Measurements from ENCODE around the gene COX7A1. TPM values are rescaled to one million over a fixed set of nuclear protein-coding genes. Genes with fewer than 3 reads are reported as not detected.

Gene COX7A1
- total RNA-seq, 1 donor = 8.3 TPM

DNA sequence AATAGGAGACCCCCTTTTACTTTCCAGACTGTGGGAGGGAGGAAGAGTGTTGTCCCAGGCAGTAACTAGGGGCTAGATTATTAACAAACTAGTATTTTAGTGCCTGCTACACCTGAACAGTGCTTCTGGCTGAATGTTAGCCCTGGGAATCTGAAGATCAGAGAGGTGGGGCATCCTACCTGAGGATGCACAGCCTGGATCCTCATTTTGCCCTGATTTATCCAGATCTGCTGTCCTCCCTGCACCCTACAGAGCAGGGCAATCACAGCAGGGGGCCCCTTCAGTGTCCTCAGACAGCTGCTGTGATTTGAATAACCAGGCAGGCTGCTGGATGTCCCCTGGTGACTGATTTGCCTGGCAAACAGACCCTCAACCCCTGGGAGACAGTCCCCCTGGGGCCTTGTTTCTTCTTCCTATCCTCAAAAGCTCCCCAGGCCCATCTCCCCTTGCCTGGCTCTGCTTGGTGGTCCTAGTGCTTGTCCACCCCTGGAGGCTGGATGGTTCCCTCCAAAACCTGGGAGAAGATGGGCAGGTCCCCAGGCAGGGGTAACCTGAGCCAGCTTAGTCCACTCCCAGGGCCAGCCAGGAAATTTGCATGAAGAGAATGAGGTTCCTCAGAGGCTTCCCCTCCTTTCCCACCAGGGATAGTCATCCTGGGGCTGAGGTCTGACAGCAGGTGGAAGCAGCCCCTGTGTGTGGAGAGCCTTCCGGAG, 41.6 kb downstream of the COX7A1 start, which contains the start of gene OVOL3:
TSS of gene OVOL3 (plus strand) at position 657 of the 713 bp plus-strand sequence. CDS start 60 bp downstream, outside the sequence.
- TF ChIP-seq, protein P1, sequence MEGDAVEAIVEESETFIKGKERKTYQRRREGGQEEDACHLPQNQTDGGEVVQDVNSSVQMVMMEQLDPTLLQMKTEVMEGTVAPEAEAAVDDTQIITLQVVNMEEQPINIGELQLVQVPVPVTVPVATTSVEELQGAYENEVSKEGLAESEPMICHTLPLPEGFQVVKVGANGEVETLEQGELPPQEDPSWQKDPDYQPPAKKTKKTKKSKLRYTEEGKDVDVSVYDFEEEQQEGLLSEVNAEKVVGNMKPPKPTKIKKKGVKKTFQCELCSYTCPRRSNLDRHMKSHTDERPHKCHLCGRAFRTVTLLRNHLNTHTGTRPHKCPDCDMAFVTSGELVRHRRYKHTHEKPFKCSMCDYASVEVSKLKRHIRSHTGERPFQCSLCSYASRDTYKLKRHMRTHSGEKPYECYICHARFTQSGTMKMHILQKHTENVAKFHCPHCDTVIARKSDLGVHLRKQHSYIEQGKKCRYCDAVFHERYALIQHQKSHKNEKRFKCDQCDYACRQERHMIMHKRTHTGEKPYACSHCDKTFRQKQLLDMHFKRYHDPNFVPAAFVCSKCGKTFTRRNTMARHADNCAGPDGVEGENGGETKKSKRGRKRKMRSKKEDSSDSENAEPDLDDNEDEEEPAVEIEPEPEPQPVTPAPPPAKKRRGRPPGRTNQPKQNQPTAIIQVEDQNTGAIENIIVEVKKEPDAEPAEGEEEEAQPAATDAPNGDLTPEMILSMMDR (IDR thresholded peaks at IDR 0.05; ENCODE audit: extremely low read depth, low read depth, low read length) = no peak
- H3K79me2 ChIP-seq (ENCODE audit: insufficient read depth, low read length) = peaks cover 9% of the 10 kb centered on the region
- DNase-seq (ENCODE audit: insufficient read length, low spot score, missing footprints) = no peak
- no peak within 1 kb of the TSS for H3K4me3 ChIP-seq (ENCODE audit: insufficient read depth, low read length)
- H3K27ac ChIP-seq (ENCODE audit: low read depth, low read length) = no peak within 1 kb of the TSS
- peaks cover 11% of the 10 kb centered on the region for H3K36me3 ChIP-seq (ENCODE audit: insufficient read depth, low read length)
- no peaks in the 10 kb centered on the region for H3K9me3 ChIP-seq (ENCODE audit: low read depth, low read length)
- H3K4me2 ChIP-seq (ENCODE audit: insufficient read depth, low read length) = no peak within 1 kb of the TSS
- H2AFZ ChIP-seq (ENCODE audit: low read length) = no peak within 1 kb of the TSS
- peaks cover 9% of the 10 kb centered on the region for H3K4me1 ChIP-seq (ENCODE audit: insufficient read depth, low read length)
- H3K27me3 ChIP-seq (ENCODE audit: insufficient read depth, low read length) = no peaks in the 10 kb centered on the region
- no peaks in the 10 kb centered on the region for H4K20me1 ChIP-seq (ENCODE audit: insufficient read depth, low read length)

GRCh38 chr19:36108684-36109083, 43.6 kb downstream of the COX7A1 start:
- Histone ChIP-seq H4K20me1 (ENCODE audit: insufficient read depth, low read length) (no peaks in the 10 kb centered on the region), H3K27me3 (ENCODE audit: insufficient read depth, low read length) (no peaks in the 10 kb centered on the region), H3K4me2 (ENCODE audit: insufficient read depth, low read length) (no peak overlapping the region), H3K9me3 (ENCODE audit: low read depth, low read length) (no peaks in the 10 kb centered on the region), H3K4me1 (ENCODE audit: insufficient read depth, low read length) (peaks cover 5% of the 10 kb centered on the region), H3K79me2 (ENCODE audit: insufficient read depth, low read length) (no peaks in the 10 kb centered on the region), H3K4me3 (ENCODE audit: insufficient read depth, low read length) (no peak overlapping the region), H3K36me3 (ENCODE audit: insufficient read depth, low read length) (peaks cover 20% of the 10 kb centered on the region), H2AFZ (ENCODE audit: low read length) (no peak overlapping the region), H3K27ac (ENCODE audit: low read depth, low read length) (no peak overlapping the region)
- DNase-seq (ENCODE audit: insufficient read length, low spot score, missing footprints) = no peak
- TF ChIP-seq, protein P1 (IDR thresholded peaks at IDR 0.05; ENCODE audit: extremely low read depth, low read depth, low read length) = no peak

GRCh38 chr19:36106991-36107390, 45.3 kb downstream of the COX7A1 start:
- Histone ChIP-seq H3K79me2 (ENCODE audit: insufficient read depth, low read length) (no peaks in the 10 kb centered on the region), H3K4me1 (ENCODE audit: insufficient read depth, low read length) (no peaks in the 10 kb centered on the region), H3K27me3 (ENCODE audit: insufficient read depth, low read length) (no peaks in the 10 kb centered on the region), H3K4me3 (ENCODE audit: insufficient read depth, low read length) (no peak overlapping the region), H2AFZ (ENCODE audit: low read length) (no peak overlapping the region), H3K27ac (ENCODE audit: low read depth, low read length) (no peak overlapping the region), H4K20me1 (ENCODE audit: insufficient read depth, low read length) (no peaks in the 10 kb centered on the region), H3K9me3 (ENCODE audit: low read depth, low read length) (no peaks in the 10 kb centered on the region), H3K4me2 (ENCODE audit: insufficient read depth, low read length) (no peak overlapping the region), H3K36me3 (ENCODE audit: insufficient read depth, low read length) (peaks cover 9% of the 10 kb centered on the region)
- TF ChIP-seq, protein P1 (IDR thresholded peaks at IDR 0.05; ENCODE audit: extremely low read depth, low read depth, low read length) = no peak
- no peak for DNase-seq (ENCODE audit: insufficient read length, low spot score, missing footprints)

GRCh38 chr19:36106441-36106840, 45.8 kb downstream of the COX7A1 start:
- TF ChIP-seq, protein P1 (IDR thresholded peaks at IDR 0.05; ENCODE audit: extremely low read depth, low read depth, low read length) = no peak
- Histone ChIP-seq H3K36me3 (ENCODE audit: insufficient read depth, low read length) (peaks cover 12% of the 10 kb centered on the region), H4K20me1 (ENCODE audit: insufficient read depth, low read length) (no peaks in the 10 kb centered on the region), H3K4me1 (ENCODE audit: insufficient read depth, low read length) (no peaks in the 10 kb centered on the region), H3K4me2 (ENCODE audit: insufficient read depth, low read length) (no peak overlapping the region), H2AFZ (ENCODE audit: low read length) (no peak overlapping the region), H3K9me3 (ENCODE audit: low read depth, low read length) (no peaks in the 10 kb centered on the region), H3K4me3 (ENCODE audit: insufficient read depth, low read length) (no peak overlapping the region), H3K79me2 (ENCODE audit: insufficient read depth, low read length) (no peaks in the 10 kb centered on the region), H3K27ac (ENCODE audit: low read depth, low read length) (no peak overlapping the region), H3K27me3 (ENCODE audit: insufficient read depth, low read length) (no peaks in the 10 kb centered on the region)
- DNase-seq (ENCODE audit: insufficient read length, low spot score, missing footprints) = no peak

Measured in osteoblast (primary cell).